Ovary (tissue), 9 donors: ENCODE data around the gene P2RY8. TPM values are rescaled to one million over a fixed set of nuclear protein-coding genes. Genes with fewer than 3 reads are reported as not detected.

Experiments used
- DNase-seq, 5 donors: peaks; one replicate each; pipeline ENCODE4 v3.0.0-alpha.2; 2019 to 2020
- H3K27ac ChIP-seq, 2 donors: fragments of 200-600 bp; one replicate each; pipeline versions ENCODE4 v1.5.1 to v1.8.0; 2019 to 2022
- H3K27me3 ChIP-seq: fragments of 200-600 bp; one replicate; pipeline ENCODE4 v1.8.0; 2022
- H3K36me3 ChIP-seq: fragments of 200-600 bp; sonication (generic); one replicate; pipeline ENCODE4 v1.5.1; 2019
- H3K4me1 ChIP-seq: one replicate; pipeline ENCODE4 v1.8.1; 2013; ENCODE audit warnings: mild to moderate bottlenecking, moderate library complexity; ENCODE audit not compliant: insufficient read depth
- H3K4me3 ChIP-seq: fragments of 200-600 bp; sonication (generic); one replicate; pipeline ENCODE4 v1.5.1; 2017
- H3K9me3 ChIP-seq, 2 donors: fragments of 200-600 bp in 1 of 2; sonication (generic) in 1 of 2; one replicate each; pipeline versions ENCODE4 v1.5.1 to v1.8.1; 2013 to 2019; ENCODE audit warnings: mild to moderate bottlenecking in 1 of 2, moderate library complexity in 1 of 2
- CTCF ChIP-seq, 3 donors: fragments of 450-650 bp in 2 of 3; fragments of 200-600 bp in 1 of 3; IDR thresholded peaks; one replicate each; pipeline versions ENCODE4 v1.5.1 to v1.8.0; 2016 to 2022; ENCODE audit warnings: antibody characterized with exemption in 3 of 3, mild to moderate bottlenecking in 1 of 3
- EP300 ChIP-seq: sonication (generic); formaldehyde crosslinking; IDR thresholded peaks from one replicate; pipeline ENCODE4 v1.6.1; 2017; ENCODE audit warnings: antibody characterized with exemption
- POLR2A ChIP-seq: fragments of 450-650 bp; IDR thresholded peaks from one replicate; pipeline ENCODE4 v1.6.1; 2017; ENCODE audit warnings: antibody characterized with exemption, mild to moderate bottlenecking, moderate library complexity
- WGBS, 3 donors: extraction: QIAGEN DNeasy Blood & Tissue Kit in 1 of 3; methylation state at CpG; one replicate each; pipeline versions ENCODE4 v1.1.5 to v1.1.7; 2013 to 2017; 5-methylcytosine and 5-hydroxymethylcytosine counted together
- intact Hi-C, 4 donors: fragments of 100-400 bp; cut with DNase I; formaldehyde crosslinking; loops; one replicate each; pipeline versions ENCODE4 v1.11.0 to v1.15.1; 2022 to 2023
- polyA plus RNA-seq, 2 donors: library from polyadenylated mRNA; stranded (reverse); fragments of 200-250 nt in 1 of 2; fragments of 350-450 nt in 1 of 2; fragmentation: Illumina TruSeq in 1 of 2; extraction: RNeasy Lipid Tissue Mini Kit (QIAGEN cat#74804) in 1 of 2; gene quantifications; one replicate each; pipeline ENCODE4 v1.2.3, GENCODE V29; 2013 to 2014
- total RNA-seq, 7 donors: library from RNA; depleted of rRNA in 2 of 7; stranded (reverse); fragments of >200 nt in 2 of 7; fragmentation: NEBNext Ultra II Directional in 3 of 7; extraction: Animal tissue kit (Norgen Biotek cat#: 25700) in 3 of 7; gene quantifications; one replicate each; pipeline versions ENCODE4 v1.1.0 to v1.2.4, GENCODE V29; 2016 to 2023
- donor health status: DM: no; HTN: no; CAD: no; lungs with moderate emphysema.
- donor health status: DM: no; HTN: no; CAD: no.
- donor health status: Bipolar disorder and iron deficiency.
- donor health status: DM: yes; HTN: yes; CAD: no.
- donor health status: DM: no; HTN: no; CAD: no.
- donor health status: DM: yes; HTN: yes; CAD: no.

P2RY8 gene
- total and polyA plus RNA-seq, 9 donors, result 0.48 to 1.4 (median 0.99) TPM

DNA sequence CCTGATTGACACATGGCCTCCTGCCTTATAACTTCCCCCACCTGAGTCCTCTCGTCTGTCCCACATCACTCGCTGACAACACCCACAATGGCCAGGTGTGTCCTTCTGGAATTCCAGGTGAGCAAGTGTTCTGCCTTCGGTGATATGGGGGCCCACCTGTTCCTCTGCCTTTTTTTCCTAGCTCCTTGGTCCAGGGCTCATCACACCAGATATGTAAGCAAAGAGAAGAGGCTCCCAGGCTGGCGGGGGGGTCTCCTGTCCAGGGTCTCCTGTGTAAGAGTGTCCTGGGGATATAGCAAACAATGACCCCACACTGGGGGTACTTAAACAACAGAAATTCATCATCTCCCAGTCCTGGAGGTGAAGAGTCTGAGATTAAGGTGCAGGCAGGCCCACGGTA lies 25.2 kb downstream of the P2RY8 start:
- no peaks in the 10 kb centered on the region for H3K27me3 ChIP-seq
- TF ChIP-seq POLR2A (no peak), CTCF (IDR thresholded peaks at IDR 0.05) (no peak), EP300 (no peak)
- H3K4me3 ChIP-seq, result no peak overlapping the region
- 84 to 85% (median 84%) methylated on average over 5 of the region's 5 CpGs for WGBS, 3 donors
- no peak overlapping the region for H3K27ac ChIP-seq
- intact Hi-C loops, result no loop called here
- no peaks in the 10 kb centered on the region for H3K4me1 ChIP-seq
- DNase-seq, result no peak
- no peaks in the 10 kb centered on the region for H3K9me3 ChIP-seq
- no peaks in the 10 kb centered on the region for H3K36me3 ChIP-seq

- no peak for DNase-seq
- no peaks in the 10 kb centered on the region for H3K4me1 ChIP-seq
- H3K4me3 ChIP-seq, result no peak overlapping the region
- H3K36me3 ChIP-seq, result no peaks in the 10 kb centered on the region
- H3K9me3 ChIP-seq, result no peaks in the 10 kb centered on the region
- no peak overlapping the region for H3K27ac ChIP-seq
- H3K27me3 ChIP-seq, result no peaks in the 10 kb centered on the region
- TF ChIP-seq CTCF (IDR thresholded peaks at IDR 0.05) (no peak), EP300 (no peak), POLR2A (no peak)
- 58 to 72% (median 68%) methylated on average over 5 of the region's 5 CpGs for WGBS, 3 donors
- intact Hi-C loops, result no loop called here
Measured at GRCh38 chrX:1511150-1511549, 25.8 kb downstream of the P2RY8 start.

GRCh38 chrX:1507511-1508463 lies 29.2 kb downstream of the P2RY8 start:
- H3K27me3 ChIP-seq, result no peaks in the 10 kb centered on the region
- H3K27ac ChIP-seq, result no peak overlapping the region
- H3K36me3 ChIP-seq, result no peaks in the 10 kb centered on the region
- no peak for DNase-seq
- H3K4me1 ChIP-seq, result no peaks in the 10 kb centered on the region
- no peak overlapping the region for H3K4me3 ChIP-seq
- 77 to 88% (median 82%) methylated on average over 36 to 40 of the region's 40 CpGs for WGBS, 3 donors
- no peak for TF ChIP-seq EP300
- no peak for TF ChIP-seq CTCF (IDR thresholded peaks at IDR 0.05)
- TF ChIP-seq POLR2A, result no peak
- H3K9me3 ChIP-seq, result no peaks in the 10 kb centered on the region
- intact Hi-C loops, result no loop called here

DNA sequence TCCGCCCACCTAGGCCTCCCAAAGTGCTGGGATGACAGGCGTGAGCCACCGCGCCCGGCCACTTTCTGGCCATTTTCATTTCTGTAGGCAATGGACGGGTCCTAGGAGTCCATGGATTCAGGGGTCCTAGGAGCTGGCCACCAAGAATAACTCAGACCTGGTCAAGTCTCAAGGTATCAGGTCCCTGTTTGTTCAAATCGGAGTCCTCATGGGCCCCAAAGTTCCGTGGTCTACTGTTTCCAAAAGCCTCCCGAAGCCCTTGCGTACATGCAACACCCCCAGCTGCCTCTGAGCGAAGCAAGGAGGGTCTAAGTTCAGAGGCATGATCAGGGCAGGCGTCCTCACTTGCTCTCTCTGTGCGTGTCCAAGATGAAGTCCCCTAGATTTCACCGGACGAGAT lies 30.1 kb downstream of the P2RY8 start:
- Histone ChIP-seq H3K27me3 (no peaks in the 10 kb centered on the region), H3K27ac (no peak overlapping the region), H3K9me3 (no peaks in the 10 kb centered on the region), H3K4me1 (no peaks in the 10 kb centered on the region), H3K36me3 (no peaks in the 10 kb centered on the region), H3K4me3 (no peak overlapping the region)
- intact Hi-C loops, result no loop called here
- WGBS, 3 donors, result 71 to 86% (median 79%) methylated on average over 15 of the region's 15 CpGs
- no peak for DNase-seq
- no peak for TF ChIP-seq POLR2A
- no peak for TF ChIP-seq CTCF (IDR thresholded peaks at IDR 0.05)
- TF ChIP-seq EP300, result no peak
